ENCODE data around the gene FKBP14.
"Not testable (repeated sequence)": the region's sequence is repeated elsewhere in the genome, so short reads cannot be mapped to it uniquely, and the experiment has no call there.

The FKBP14 gene

GRCh38 chr7:29989257-29989995, 37.1 kb downstream of the FKBP14 start, which contains the start of gene SCRN1:
SCRN1 (minus strand) TSS chr7:29989801; CDS start chr7:29969067, 20,734 bp downstream.
- no peak for DNase-seq

- no peak for DNase-seq
Measured at GRCh38 chr7:29988424-29989256, 37.9 kb downstream of the FKBP14 start.

GRCh38 chr7:29987811-29988317, 38.6 kb downstream of the FKBP14 start:
- no peak for DNase-seq

- no peak for DNase-seq
Measured at GRCh38 chr7:29987083-29987482, 39.4 kb downstream of the FKBP14 start.

- DNase-seq, result no peak
Measured at GRCh38 chr7:29980151-29980550, 46.4 kb downstream of the FKBP14 start.

GRCh38 chr7:29977886-29978651, 48.4 kb downstream of the FKBP14 start:
- no peak for DNase-seq

GRCh38 chr7:29976673-29977415, 49.7 kb downstream of the FKBP14 start:
- no peak for DNase-seq

- no peak for DNase-seq
Measured at GRCh38 chr7:29976266-29976665, 50.2 kb downstream of the FKBP14 start.

GRCh38 chr7:29975561-29975960, 50.9 kb downstream of the FKBP14 start:
- no peak for DNase-seq

GRCh38 chr7:29974286-29974685, 52.2 kb downstream of the FKBP14 start:
- DNase-seq, result no peak

- no peak for DNase-seq
Measured at GRCh38 chr7:29972315-29972669, 54.2 kb downstream of the FKBP14 start.

- no peak for DNase-seq
Measured at GRCh38 chr7:29971566-29972314, 54.8 kb downstream of the FKBP14 start.

- no peak for DNase-seq
Measured at GRCh38 chr7:29970158-29970557, 56.3 kb downstream of the FKBP14 start.

GRCh38 chr7:29969738-29970137, 56.8 kb downstream of the FKBP14 start:
- no peak for DNase-seq

- DNase-seq, result no peak
Measured at GRCh38 chr7:29968683-29969395, 57.7 kb downstream of the FKBP14 start.

GRCh38 chr7:29965030-29965429, 61.5 kb downstream of the FKBP14 start:
- DNase-seq, result no peak

- DNase-seq, result no peak
Measured at GRCh38 chr7:29962035-29962434, 64.5 kb downstream of the FKBP14 start.

- not testable (repeated sequence) for DNase-seq
Measured at GRCh38 chr7:29961611-29962010, 64.9 kb downstream of the FKBP14 start.
